Stimulated activated effector memory CD8-positive, alpha-beta T cell treated with anti-CD3 and anti-CD28 coated beads, Interleukin-12 subunit alpha, Interleukin-12 subunit beta, amount 100 ng/mL, for 72 hours (primary cell): ENCODE results near the gene STING1.
"Not testable (repeated sequence)": the region's sequence is repeated elsewhere in the genome, so short reads cannot be mapped to it uniquely, and the experiment has no call there.

Source experiments
- ATAC-seq: fragments of 150-1000 bp; cut with Tn5 transposase; 2 replicates; pipeline ENCODE4 v1.10.0; 2021
- DNase-seq, 2 donors: peaks; one replicate each; pipeline ENCODE4 v3.0.0; 2021 to 2022; ENCODE audit warnings: low spot score in 2 of 2
- H3K27ac Mint-ChIP-seq: one replicate; pipeline ENCODE4 v1.8.0; 2022; ENCODE audit warnings: mild to moderate bottlenecking, mixed read lengths
- H3K36me3 Mint-ChIP-seq: one replicate; pipeline ENCODE4 v1.8.0; 2022; ENCODE audit warnings: mild to moderate bottlenecking, mixed read lengths
- H3K4me1 Mint-ChIP-seq: one replicate; pipeline ENCODE4 v1.8.0; 2022; ENCODE audit warnings: mixed read lengths
- H3K4me3 Mint-ChIP-seq: one replicate; pipeline ENCODE4 v1.8.0; 2022; ENCODE audit warnings: mild to moderate bottlenecking, mixed read lengths
- H3K9me3 Mint-ChIP-seq: one replicate; pipeline ENCODE4 v1.8.0; 2022; ENCODE audit warnings: mixed read lengths

Gene STING1

GRCh38 chr5:139482050-139482889 lies at the start of gene STING1:
Gene STING1 (minus strand): TSS chr5:139482758. CDS start chr5:139481704, 1,054 bp downstream.
- H3K4me1 Mint-ChIP-seq, result peaks cover 42% of the 10 kb centered on the region
- H3K27ac Mint-ChIP-seq, result peak within 1 kb of the TSS; percentile 93
- ATAC-seq (peak; percentile 85), DNase-seq (peak in 1 of 2 donors; percentile 82)
- H3K4me3 Mint-ChIP-seq, result peak within 1 kb of the TSS; percentile 75
- peaks cover 57% of the 10 kb centered on the region for H3K36me3 Mint-ChIP-seq
- H3K9me3 Mint-ChIP-seq, result no peaks in the 10 kb centered on the region

GRCh38 chr5:139531772-139532169 lies 49.2 kb upstream of the STING1 start:
- Mint-ChIP-seq H3K27ac (no peak overlapping the region), H3K4me3 (no peak overlapping the region), H3K36me3 (no peaks in the 10 kb centered on the region), H3K9me3 (no peaks in the 10 kb centered on the region), H3K4me1 (no peaks in the 10 kb centered on the region)
- ATAC-seq (no peak), DNase-seq (no peak)

GRCh38 chr5:139530079-139530478 lies 47.5 kb upstream of the STING1 start:
- DNase-seq, H3K27ac Mint-ChIP-seq, H3K4me3 Mint-ChIP-seq, ATAC-seq, H3K36me3 Mint-ChIP-seq, H3K4me1 Mint-ChIP-seq, H3K9me3 Mint-ChIP-seq: not testable (repeated sequence)

- not testable (repeated sequence) for ATAC-seq, H3K4me3 Mint-ChIP-seq, H3K9me3 Mint-ChIP-seq, H3K4me1 Mint-ChIP-seq, H3K36me3 Mint-ChIP-seq, DNase-seq, H3K27ac Mint-ChIP-seq
These were observed 46.1 kb upstream of the STING1 start for GRCh38 chr5:139528695-139529094.

- not testable (repeated sequence) for H3K9me3 Mint-ChIP-seq, H3K4me3 Mint-ChIP-seq, ATAC-seq, DNase-seq, H3K27ac Mint-ChIP-seq, H3K36me3 Mint-ChIP-seq, H3K4me1 Mint-ChIP-seq
These were observed 45.4 kb upstream of the STING1 start for GRCh38 chr5:139527896-139528467.

- not testable (repeated sequence) for H3K4me1 Mint-ChIP-seq, DNase-seq, H3K36me3 Mint-ChIP-seq, ATAC-seq, H3K9me3 Mint-ChIP-seq, H3K27ac Mint-ChIP-seq, H3K4me3 Mint-ChIP-seq
These were observed 44.5 kb upstream of the STING1 start for GRCh38 chr5:139527090-139527470.

- not testable (repeated sequence) for ATAC-seq, H3K4me1 Mint-ChIP-seq, DNase-seq, H3K36me3 Mint-ChIP-seq, H3K27ac Mint-ChIP-seq, H3K4me3 Mint-ChIP-seq, H3K9me3 Mint-ChIP-seq
These were observed 43.9 kb upstream of the STING1 start for GRCh38 chr5:139526309-139527089.

- not testable (repeated sequence) for H3K4me1 Mint-ChIP-seq, H3K4me3 Mint-ChIP-seq, ATAC-seq, DNase-seq, H3K9me3 Mint-ChIP-seq, H3K36me3 Mint-ChIP-seq, H3K27ac Mint-ChIP-seq
These were observed 43.2 kb upstream of the STING1 start for GRCh38 chr5:139525586-139526308.

- peak; percentile 24 for ATAC-seq
These were observed 42.5 kb upstream of the STING1 start for GRCh38 chr5:139524940-139525585.

GRCh38 chr5:139524446-139524845 lies 41.9 kb upstream of the STING1 start:
- DNase-seq (no peak), ATAC-seq (no peak)
- Mint-ChIP-seq H3K36me3 (no peaks in the 10 kb centered on the region), H3K27ac (no peak overlapping the region), H3K4me3 (no peak overlapping the region), H3K9me3 (no peaks in the 10 kb centered on the region), H3K4me1 (no peaks in the 10 kb centered on the region)

More at GRCh38 chr5:139524940-139525585, 42.5 kb upstream of the STING1 start:
- Mint-ChIP-seq H3K4me1 (no peaks in the 10 kb centered on the region), H3K36me3 (no peaks in the 10 kb centered on the region), H3K27ac (no peak overlapping the region), H3K9me3 (no peaks in the 10 kb centered on the region), H3K4me3 (no peak overlapping the region)
- DNase-seq, result no peak

GRCh38 chr5:139523635-139524445 lies 41.3 kb upstream of the STING1 start:
- Mint-ChIP-seq H3K4me3 (no peak overlapping the region), H3K4me1 (peaks cover 5% of the 10 kb centered on the region), H3K36me3 (no peaks in the 10 kb centered on the region), H3K27ac (no peak overlapping the region), H3K9me3 (no peaks in the 10 kb centered on the region)
- ATAC-seq, result peak; percentile 36
- DNase-seq, result no peak

GRCh38 chr5:139517683-139518564 lies 35.4 kb upstream of the STING1 start:
- Mint-ChIP-seq H3K4me1 (peaks cover 40% of the 10 kb centered on the region), H3K27ac (peak overlapping the region; percentile 76), H3K4me3 (peak overlapping the region; percentile 77), H3K9me3 (no peaks in the 10 kb centered on the region), H3K36me3 (peaks cover 11% of the 10 kb centered on the region)
- DNase-seq (peak; percentile 96 to 98), ATAC-seq (peak; percentile 90)

- ATAC-seq (peak; percentile 81), DNase-seq (peak in 1 of 2 donors; percentile 70)
- Mint-ChIP-seq H3K4me3 (no peak overlapping the region), H3K9me3 (no peaks in the 10 kb centered on the region), H3K27ac (peak overlapping the region; percentile 70), H3K36me3 (peaks cover 22% of the 10 kb centered on the region), H3K4me1 (peaks cover 71% of the 10 kb centered on the region)
These were observed 31.9 kb upstream of the STING1 start for GRCh38 chr5:139514486-139514856.
